Fibroblast of gingiva (primary cell): ENCODE results near the gene HP.
A peak's percentile ranks its signal among the peaks of the same experiment; 100 is the strongest.
"Not testable (repeated sequence)": the region's sequence is repeated elsewhere in the genome, so short reads cannot be mapped to it uniquely, and the experiment has no call there.

ENCODE experiments used
- DNase-seq: peaks from one replicate; pipeline ENCODE4 v3.0.0-alpha.2; 2011; ENCODE audit warnings: low read depth

HP gene

GRCh38 chr16:72054254-72054847, at the start of gene HP:
Gene HP, plus strand, starts transcription at chr16:72054505. Its CDS starts 148 bp downstream, at chr16:72054653.
- not testable (repeated sequence) for DNase-seq

- not testable (repeated sequence) for DNase-seq
Observed at GRCh38 chr16:72008065-72008423, 46.3 kb upstream of the HP start.

- DNase-seq: peak; percentile 97
Observed at GRCh38 chr16:72008424-72009216, 45.7 kb upstream of the HP start, which contains the start of gene DHODH. Gene DHODH, plus strand, starts transcription at chr16:72008744. Its CDS starts 21 bp downstream, at chr16:72008765.

GRCh38 chr16:72009779-72010178, 44.5 kb upstream of the HP start:
- no peak for DNase-seq

- DNase-seq: no peak
Observed at GRCh38 chr16:72012607-72013006, 41.7 kb upstream of the HP start.

- no peak for DNase-seq
Observed at GRCh38 chr16:72013389-72013788, 40.9 kb upstream of the HP start.

GRCh38 chr16:72013888-72014581, 40.3 kb upstream of the HP start:
- DNase-seq: no peak

GRCh38 chr16:72014675-72015074, 39.6 kb upstream of the HP start:
- no peak for DNase-seq

GRCh38 chr16:72015124-72015523, 39.2 kb upstream of the HP start:
- no peak for DNase-seq

- DNase-seq: no peak
Observed at GRCh38 chr16:72018470-72018869, 35.8 kb upstream of the HP start.

- DNase-seq: no peak
Observed at GRCh38 chr16:72021043-72021442, 33.3 kb upstream of the HP start.

GRCh38 chr16:72022127-72022526, 32.2 kb upstream of the HP start:
- no peak for DNase-seq

GRCh38 chr16:72023962-72024361, 30.3 kb upstream of the HP start:
- no peak for DNase-seq

- no peak for DNase-seq
Observed at GRCh38 chr16:72024862-72025382, 29.4 kb upstream of the HP start.

- DNase-seq: no peak
Observed at GRCh38 chr16:72025404-72026114, 28.7 kb upstream of the HP start.

GRCh38 chr16:72027669-72028378, 26.5 kb upstream of the HP start:
- DNase-seq: no peak

GRCh38 chr16:72029567-72030271, 24.6 kb upstream of the HP start:
- DNase-seq: no peak

GRCh38 chr16:72033437-72033836, 20.9 kb upstream of the HP start:
- DNase-seq: no peak

- no peak for DNase-seq
Observed at GRCh38 chr16:72036098-72036497, 18.2 kb upstream of the HP start.

GRCh38 chr16:72042157-72042660, 12.1 kb upstream of the HP start:
- DNase-seq: no peak

- no peak for DNase-seq
Observed at GRCh38 chr16:72043058-72043457, 11.2 kb upstream of the HP start.
